Fibroblast of the aortic adventitia (primary cell): ENCODE measurements around the gene GPR137B. TPM values are rescaled to one million over a fixed set of nuclear protein-coding genes. Genes with fewer than 3 reads are reported as not detected.
"Not testable (repeated sequence)": the region's sequence is repeated elsewhere in the genome, so short reads cannot be mapped to it uniquely, and the experiment has no call there.

Experiments used
- DNase-seq: peaks from one replicate; pipeline ENCODE4 v3.0.0-alpha.2; 2010; ENCODE audit warnings: low read depth
- H3K4me3 ChIP-seq: 2 replicates; pipeline ENCODE4 v1.5.1; 2011; ENCODE audit warnings: low read depth, mild to moderate bottlenecking, control low read depth, low read length, moderate library complexity
- CTCF ChIP-seq: IDR thresholded peaks from 2 replicates; pipeline ENCODE4 v1.5.1; 2011; ENCODE audit warnings: mild to moderate bottlenecking, low read length, control low read depth, inconsistent platforms; ENCODE audit not compliant: insufficient read depth
- total RNA-seq: library from RNA; depleted of rRNA; stranded (reverse); fragments of >200 nt; gene quantifications from 2 replicates; pipeline ENCODE4 v1.2.3, GENCODE V29; 2012; ENCODE audit warnings: low replicate concordance

GPR137B gene
- total RNA-seq = 6.8 and 14.9 TPM in 2 replicates

- DNase-seq = peak; percentile 43
- peak within 1 kb of the TSS; percentile 90 for H3K4me3 ChIP-seq
- no peak for TF ChIP-seq CTCF
These were observed at the start of gene GPR137B for GRCh38 chr1:236142253-236143103. Gene GPR137B, plus strand, starts transcription at chr1:236142539. Its CDS starts 84 bp downstream, at chr1:236142623.

GRCh38 chr1:236092899-236093298 lies 49.4 kb upstream of the GPR137B start:
- H3K4me3 ChIP-seq = no peak overlapping the region
- no peak for DNase-seq
- TF ChIP-seq CTCF = no peak

GRCh38 chr1:236095705-236096520 lies 46.4 kb upstream of the GPR137B start:
- DNase-seq = no peak
- TF ChIP-seq CTCF = no peak
- no peak overlapping the region for H3K4me3 ChIP-seq

- not testable (repeated sequence) for H3K4me3 ChIP-seq
- peak; percentile 86 for DNase-seq
These were observed 45.5 kb upstream of the GPR137B start for GRCh38 chr1:236096660-236097482.

- no peak for DNase-seq
- H3K4me3 ChIP-seq = no peak overlapping the region
- no peak for TF ChIP-seq CTCF
These were observed 44.1 kb upstream of the GPR137B start for GRCh38 chr1:236098267-236098666.

- no peak overlapping the region for H3K4me3 ChIP-seq
- no peak for DNase-seq
- no peak for TF ChIP-seq CTCF
These were observed 42.9 kb upstream of the GPR137B start for GRCh38 chr1:236099355-236099974.
